H1 (cell line): Measurements from ENCODE around the gene MTG1. TPM values are rescaled to one million over a fixed set of nuclear protein-coding genes. Genes with fewer than 3 reads are reported as not detected.

Experiments used
- CTCF ChIA-PET: fragments of 300-600 bp; sonication (Branson Sonifier 250); formaldehyde crosslinking; loops from one replicate; lab custom pipeline; 2021; ENCODE audit not compliant: partially characterized antibody; lab: Charles Lee
- POLR2A ChIA-PET: fragments of 300-600 bp; sonication (Branson Sonifier 250); formaldehyde crosslinking; loops from one replicate; lab custom pipeline; 2021; ENCODE audit warnings: inconsistent platforms; ENCODE audit not compliant: partially characterized antibody; lab: Charles Lee
- DNase-seq, 2 experiments: peaks; one replicate each; pipeline versions ENCODE4 v3.0.0 to v3.0.0-alpha.2; 2010 to 2022; ENCODE audit warnings: low spot score in 2 of 2, low read depth in 1 of 2, mixed read lengths in 1 of 2
- FAIRE-seq: peaks from 2 replicates; lab custom pipeline; 2011; peaks lifted over from hg19 to GRCh38; lab: Jason Lieb, UNC
- H2AFZ ChIP-seq: 2 replicates; pipeline ENCODE4 v1.8.1; 2012; ENCODE audit warnings: low read length, inconsistent platforms
- H2AK5ac ChIP-seq: 2 replicates; pipeline ENCODE4 v1.6.1; 2013; ENCODE audit warnings: low read depth, low read length
- H2BK120ac ChIP-seq: replicated peaks from 2 replicates; pipeline ENCODE3; 2013; ENCODE audit warnings: low read depth, low read length, inconsistent platforms
- H2BK12ac ChIP-seq: 2 replicates; pipeline ENCODE4 v1.6.1; 2013; ENCODE audit warnings: low read depth, low read length
- H2BK15ac ChIP-seq: 2 replicates; pipeline ENCODE4 v1.6.1; 2013; ENCODE audit warnings: low read length
- H2BK20ac ChIP-seq: 2 replicates; pipeline ENCODE4 v1.6.1; 2013; ENCODE audit warnings: low read length
- H2BK5ac ChIP-seq: 2 replicates; pipeline ENCODE4 v1.6.1; 2013; ENCODE audit warnings: low read depth, low read length
- H3K14ac ChIP-seq: 2 replicates; pipeline ENCODE4 v1.6.1; 2013; ENCODE audit warnings: inconsistent platforms; ENCODE audit not compliant: insufficient read length
- H3K18ac ChIP-seq: 2 replicates; pipeline ENCODE4 v1.6.1; 2013; ENCODE audit warnings: low read length; ENCODE audit errors: extremely low read depth
- H3K23ac ChIP-seq: 2 replicates; pipeline ENCODE4 v1.6.1; 2013; ENCODE audit warnings: inconsistent platforms; ENCODE audit not compliant: insufficient read length
- H3K23me2 ChIP-seq: 2 replicates; pipeline ENCODE4 v1.6.1; 2013; ENCODE audit warnings: low read depth, low read length
- H3K27ac ChIP-seq: 2 replicates; pipeline ENCODE4 v1.6.1; 2011; ENCODE audit warnings: low read depth, low read length, inconsistent platforms
- H3K27me3 ChIP-seq, 4 experiments: replicated peaks in 1 of 4; 1 replicate in 1 of 4; 2 replicates in 3 of 4; pipeline versions ENCODE4 v1.6.1 to v1.8.1; 2011 to 2013; ENCODE audit warnings: low read length in 3 of 4, mild to moderate bottlenecking in 3 of 4, inconsistent platforms in 2 of 4, mixed read lengths in 2 of 4, moderate library complexity in 1 of 4; ENCODE audit not compliant: control insufficient read depth in 3 of 4, insufficient read depth in 3 of 4; ENCODE audit errors: extremely low read depth in 1 of 4
- H3K36me3 ChIP-seq, 4 experiments: 2 replicates each; pipeline versions ENCODE4 v1.6.1 to v1.8.1; 2011 to 2013; ENCODE audit warnings: mild to moderate bottlenecking in 4 of 4, low read length in 3 of 4, moderate library complexity in 2 of 4, control low read depth in 1 of 4, inconsistent platforms in 1 of 4; ENCODE audit not compliant: insufficient read depth in 4 of 4, control insufficient read depth in 2 of 4
- H3K4ac ChIP-seq: replicated peaks from 2 replicates; pipeline ENCODE3; 2013; ENCODE audit warnings: low read length, low read depth, mixed read lengths, inconsistent platforms; ENCODE audit not compliant: insufficient read length
- H3K4me1 ChIP-seq, 4 experiments: replicated peaks in 1 of 4; 1 replicate in 1 of 4; 2 replicates in 3 of 4; pipeline versions ENCODE4 v1.6.1 to v1.8.1; 2011 to 2013; ENCODE audit warnings: low read length in 3 of 4, inconsistent platforms in 2 of 4, mixed read lengths in 1 of 4; ENCODE audit not compliant: insufficient read depth in 4 of 4, control insufficient read depth in 3 of 4
- H3K4me2 ChIP-seq, 2 experiments: 2 replicates each; pipeline versions ENCODE4 v1.6.1 to v1.8.1; 2011 to 2013; ENCODE audit warnings: low read depth in 2 of 2, low read length in 2 of 2, control low read depth in 1 of 2, inconsistent platforms in 1 of 2, mild to moderate bottlenecking in 1 of 2; ENCODE audit not compliant: insufficient read depth in 1 of 2
- H3K4me3 ChIP-seq, 4 experiments: fragments of 200-600, 300-600 bp in 1 of 4; sonication (generic), shearing (Covaris generic), sonication (Bioruptor Twin) in 1 of 4; 2 replicates each; pipeline versions ENCODE4 v1.5.1 to v1.8.1; 2011 to 2016; ENCODE audit warnings: low read length in 4 of 4, low read depth in 3 of 4, control low read depth in 2 of 4, inconsistent platforms in 2 of 4, mild to moderate bottlenecking in 2 of 4, mixed read lengths in 1 of 4, moderate library complexity in 1 of 4; ENCODE audit not compliant: insufficient read depth in 2 of 4; ENCODE audit errors: extremely low read depth in 1 of 4
- H3K56ac ChIP-seq: replicated peaks from 2 replicates; pipeline ENCODE3; 2013; ENCODE audit warnings: low read depth, mild to moderate bottlenecking, mixed read lengths, low read length, inconsistent platforms; ENCODE audit not compliant: insufficient read length
- H3K79me1 ChIP-seq: 2 replicates; pipeline ENCODE4 v1.6.1; 2013; ENCODE audit warnings: low read depth, low read length, control low read depth
- H3K79me2 ChIP-seq, 2 experiments: 2 replicates each; pipeline versions ENCODE4 v1.6.1 to v1.8.1; 2012 to 2013; ENCODE audit warnings: low read length in 2 of 2, mild to moderate bottlenecking in 2 of 2, inconsistent platforms in 1 of 2; ENCODE audit not compliant: insufficient read depth in 2 of 2, control insufficient read depth in 1 of 2
- H3K9ac ChIP-seq, 4 experiments: replicated peaks in 1 of 4; 1 replicate in 1 of 4; 2 replicates in 3 of 4; pipeline versions ENCODE4 v1.6.1 to v1.8.1; 2011 to 2013; ENCODE audit warnings: low read depth in 3 of 4, low read length in 3 of 4, control low read depth in 2 of 4, mild to moderate bottlenecking in 2 of 4, moderate library complexity in 2 of 4, inconsistent platforms in 1 of 4; ENCODE audit errors: extremely low read depth in 1 of 4
- H3K9me3 ChIP-seq, 2 experiments: 2 replicates each; pipeline versions ENCODE4 v1.6.1 to v1.8.1; 2012 to 2013; ENCODE audit warnings: mild to moderate bottlenecking in 2 of 2, moderate library complexity in 2 of 2, control low read depth in 1 of 2, inconsistent platforms in 1 of 2, low read depth in 1 of 2, low read length in 1 of 2, mixed read lengths in 1 of 2; ENCODE audit not compliant: insufficient read depth in 2 of 2
- H4K20me1 ChIP-seq, 2 experiments: replicated peaks in 1 of 2; 2 replicates each; pipeline versions ENCODE3 to v1.8.1; 2011 to 2013; ENCODE audit warnings: inconsistent platforms in 2 of 2, low read length in 2 of 2, mild to moderate bottlenecking in 1 of 2; ENCODE audit not compliant: insufficient read depth in 2 of 2, control insufficient read depth in 1 of 2
- H4K5ac ChIP-seq: 2 replicates; pipeline ENCODE4 v1.6.1; 2013; ENCODE audit warnings: low read length, low read depth, mixed read lengths, inconsistent platforms; ENCODE audit not compliant: insufficient read length
- H4K8ac ChIP-seq: 2 replicates; pipeline ENCODE4 v1.8.0; 2013; ENCODE audit warnings: mild to moderate bottlenecking, moderate library complexity, low read length, inconsistent platforms; ENCODE audit not compliant: insufficient read depth; ENCODE audit errors: extremely low read depth
- H4K91ac ChIP-seq: replicated peaks from 2 replicates; pipeline ENCODE3; 2013; ENCODE audit warnings: low read length, mixed read lengths, inconsistent platforms; ENCODE audit not compliant: insufficient read length
- CEBPB ChIP-seq: IDR thresholded peaks from 2 replicates; pipeline ENCODE4 v1.6.1; 2012; ENCODE audit warnings: low read depth, low read length
- WGBS, 2 experiments: shearing (Covaris generic) in 1 of 2; methylation state at CpG; one replicate each; pipeline versions ENCODE4 v1.1.6 to v1.1.7; 2013 to 2015; ENCODE audit warnings: low lambda C conversion rate in 2 of 2, mixed read lengths in 2 of 2, inconsistent platforms in 1 of 2, low coverage in 1 of 2, missing lambda C conversion rate in 1 of 2; ENCODE audit not compliant: insufficient replicate concordance in 2 of 2, insufficient coverage in 1 of 2, insufficient read length in 1 of 2; ENCODE audit errors: extremely low coverage in 1 of 2, missing lambda C conversion rate in 1 of 2; 5-methylcytosine and 5-hydroxymethylcytosine counted together
- polyA plus RNA-seq, 7 experiments: library from polyadenylated mRNA; depleted of rRNA in 3 of 7; stranded (reverse) in 5 of 7; unstranded in 2 of 7; fragments of >200 nt in 5 of 7; fragments of 200-250 nt in 2 of 7; gene quantifications; 1 replicate in 5 of 7; 2 replicates in 1 of 7; 4 replicates in 1 of 7; pipeline versions ENCODE4 v1.2.1 to v1.2.3, GENCODE V29; 2011 to 2013; ENCODE audit warnings: missing spikeins in 2 of 7, mixed read lengths in 2 of 7
- total RNA-seq: library from RNA; stranded (reverse); fragmentation: NEBNext Ultra II Directional; extraction: Animal tissue kit (Norgen Biotek cat#: 25700); gene quantifications from 2 replicates; pipeline ENCODE4 v1.2.1, GENCODE V29; 2021
- TF ChIP-seq, protein P1 (sequence below): IDR thresholded peaks from 2 replicates; pipeline ENCODE4 v1.6.1; 2012; ENCODE audit warnings: inconsistent platforms

MTG1 gene
- total and polyA plus RNA-seq, 2 of the 8 experiments (the other 6 are each of a cell fraction or from before 2014, with no cell fraction given): 56.6 to 81.6 TPM

DNA sequence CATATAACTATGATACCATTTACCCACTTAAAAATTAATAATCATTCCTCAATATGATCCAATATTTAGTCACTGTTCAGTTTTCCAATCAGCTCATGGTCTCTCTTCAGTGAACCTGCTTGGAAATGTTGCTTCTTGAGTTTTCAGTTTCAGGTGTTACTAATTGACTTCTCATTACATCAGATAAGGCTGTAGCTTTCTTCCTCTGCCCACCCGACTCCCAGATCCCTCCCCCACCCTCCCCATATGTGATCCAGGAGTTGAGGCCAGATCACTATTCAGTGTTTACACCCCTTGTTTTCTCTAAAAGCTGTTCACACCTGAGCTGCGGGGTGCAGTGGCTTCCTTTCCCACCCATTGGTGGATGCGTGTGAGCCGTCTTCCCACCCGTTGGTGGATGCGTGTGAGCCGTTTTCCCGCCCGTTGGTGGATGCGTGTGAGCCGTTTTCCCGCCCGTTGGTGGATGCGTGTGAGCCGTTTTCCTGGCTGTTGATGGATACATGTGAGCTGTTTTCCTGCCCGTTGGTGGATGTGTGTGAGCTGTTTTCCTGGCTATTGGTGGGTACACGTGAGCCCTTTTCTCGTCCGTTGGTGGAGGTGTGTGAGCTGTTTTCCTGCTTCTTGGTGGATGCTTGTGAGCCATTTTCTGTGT, 3.2 kb upstream of the MTG1 start:
- H3K79me2 ChIP-seq: peaks cover 0 to 12% of the 10 kb centered on the region in 2 experiments; a peak in 2 of 4 replicates
- no peak overlapping the region for H3K4me2 ChIP-seq
- ChIA-PET CTCF (interaction anchor here (1.6 to 1.9 kb wide), 2 partner anchors 61 to 63 kb away, joined by 4 to 5 read pairs; no protein-coding TSS in a partner anchor), POLR2A (interaction anchor here (0.8 to 6.0 kb wide), 4 partner anchors 10 to 35 kb away, joined by 3 to 25 read pairs (median 4); partner anchors contain the start of gene PAOX)
- peaks cover 0 to 3% (median 0%) of the 10 kb centered on the region in 4 experiments; a peak in 3 of 7 replicates for H3K4me1 ChIP-seq
- no peaks in the 10 kb centered on the region for H4K20me1 ChIP-seq
- H3K36me3 ChIP-seq: peaks cover 0 to under 1% (median 0%) of the 10 kb centered on the region in 4 experiments; a peak in 2 of 8 replicates
- no peaks in the 10 kb centered on the region; the same call in 1 of the 2 replicates for H3K79me1 ChIP-seq
- H2BK15ac ChIP-seq: no peak overlapping the region
- TF ChIP-seq, protein P1, sequence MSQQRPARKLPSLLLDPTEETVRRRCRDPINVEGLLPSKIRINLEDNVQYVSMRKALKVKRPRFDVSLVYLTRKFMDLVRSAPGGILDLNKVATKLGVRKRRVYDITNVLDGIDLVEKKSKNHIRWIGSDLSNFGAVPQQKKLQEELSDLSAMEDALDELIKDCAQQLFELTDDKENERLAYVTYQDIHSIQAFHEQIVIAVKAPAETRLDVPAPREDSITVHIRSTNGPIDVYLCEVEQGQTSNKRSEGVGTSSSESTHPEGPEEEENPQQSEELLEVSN: peak; percentile 68; the same call in 1 of the 2 replicates
- no peak for TF ChIP-seq CEBPB
- no peaks in the 10 kb centered on the region for H3K27me3 ChIP-seq
- H4K8ac ChIP-seq: no peak overlapping the region
- no peak overlapping the region for H2AK5ac ChIP-seq
- H4K5ac ChIP-seq: no peak overlapping the region
- no peak overlapping the region for H3K4ac ChIP-seq
- no peak overlapping the region for H3K4me3 ChIP-seq
- no peak overlapping the region for H3K23ac ChIP-seq
- FAIRE-seq (no peak), DNase-seq (no peak)
- no peak overlapping the region for H2BK120ac ChIP-seq
- no peak overlapping the region for H2BK20ac ChIP-seq
- no peak overlapping the region for H3K56ac ChIP-seq
- no peak overlapping the region for H3K14ac ChIP-seq
- no peak overlapping the region for H3K18ac ChIP-seq
- no peak overlapping the region for H4K91ac ChIP-seq
- no peak overlapping the region for H3K27ac ChIP-seq
- H2BK5ac ChIP-seq: no peak overlapping the region
- WGBS, 2 experiments: 95% methylated on average over 19 of the region's 19 CpGs; no CpG with 5 or more reads in 1 of the 2 experiments
- no peak overlapping the region for H2AFZ ChIP-seq
- H2BK12ac ChIP-seq: no peak overlapping the region
- peaks cover 2% of the 10 kb centered on the region; the same call in 1 of the 2 replicates for H3K23me2 ChIP-seq
- H3K9me3 ChIP-seq: no peaks in the 10 kb centered on the region
- H3K9ac ChIP-seq: no peak overlapping the region
